Stimulated activated CD8-positive, alpha-beta memory T cell treated with anti-CD3 and anti-CD28 coated beads, Interleukin-12 subunit alpha, Interleukin-12 subunit beta, amount 100 ng/mL, for 24 hours (primary cell): ENCODE measurements around the gene LRRC34.
A peak's percentile ranks its signal among the peaks of the same experiment; 100 is the strongest.

Source experiments
- DNase-seq: peaks from one replicate; pipeline ENCODE4 v3.0.0-alpha.2; 2020; ENCODE audit errors: extremely low read depth

LRRC34 gene

DNA sequence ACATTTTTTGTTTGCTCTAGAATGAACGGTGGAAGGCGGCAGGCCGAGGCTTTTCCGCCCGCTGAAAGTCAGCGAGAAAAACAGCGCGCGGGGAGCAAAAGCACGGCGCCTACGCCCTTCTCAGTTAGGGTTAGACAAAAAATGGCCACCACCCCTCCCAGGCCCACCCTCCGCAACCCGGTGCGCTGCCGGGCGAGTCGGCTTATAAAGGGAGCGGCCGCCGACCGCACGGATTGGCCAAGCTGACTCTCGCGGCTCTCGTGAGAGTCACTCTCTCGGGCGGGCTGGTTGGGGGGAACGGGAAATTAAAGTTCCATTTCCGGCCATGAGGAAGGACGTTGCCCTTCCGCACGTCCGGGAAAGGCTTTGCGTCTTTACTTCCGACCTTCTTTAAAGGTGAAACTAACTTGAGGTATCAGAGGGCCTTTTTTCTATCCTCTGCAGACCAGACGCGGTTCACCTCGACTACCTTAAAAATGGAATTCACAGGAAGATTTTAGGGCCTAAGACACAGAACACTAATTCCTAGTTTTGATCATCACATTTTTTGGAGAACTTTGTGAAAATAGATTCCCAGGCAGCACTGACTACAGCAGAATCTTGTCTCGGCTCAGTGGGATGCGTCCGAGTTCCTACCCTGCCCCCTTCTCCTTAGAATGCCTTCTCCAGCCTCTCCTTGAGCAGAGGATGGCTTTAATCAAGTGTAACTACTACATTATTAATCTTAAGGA, 47.7 kb downstream of the LRRC34 start, which contains the start of gene TERC:
Gene TERC (minus strand): TSS at position 179 of the 731 bp plus-strand sequence.
- peak; percentile 81 for DNase-seq

- peak; percentile 28 for DNase-seq
These were observed 48.3 kb downstream of the LRRC34 start for GRCh38 chr3:169764312-169764881.

GRCh38 chr3:169760479-169760878, 52.2 kb downstream of the LRRC34 start:
- DNase-seq: no peak

GRCh38 chr3:169759256-169759655, 53.4 kb downstream of the LRRC34 start:
- DNase-seq: no peak

- DNase-seq: no peak
These were observed 54.2 kb downstream of the LRRC34 start for GRCh38 chr3:169758359-169758994.

DNA sequence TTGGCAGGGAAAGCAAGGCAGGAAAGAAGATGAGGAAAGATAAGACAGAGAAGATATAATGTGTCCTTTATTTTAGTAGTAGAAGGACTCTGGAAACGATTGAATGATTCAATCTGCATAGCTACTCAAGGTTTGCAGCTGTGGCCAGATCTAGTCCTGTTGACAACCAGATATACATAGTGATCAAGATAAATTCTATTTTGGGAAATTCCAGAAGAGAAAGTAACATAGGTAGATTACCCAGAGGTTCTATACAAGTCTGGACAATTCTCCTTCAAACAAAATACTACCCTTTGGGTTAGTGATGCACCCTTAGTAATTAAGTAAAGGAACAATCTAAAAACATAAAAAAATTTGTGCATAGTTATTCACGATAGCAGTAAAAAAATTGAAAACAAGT, 57.2 kb downstream of the LRRC34 start:
- DNase-seq: no peak

- DNase-seq: no peak
These were observed 58.0 kb downstream of the LRRC34 start for GRCh38 chr3:169754711-169755110.

- DNase-seq: no peak
These were observed 60.8 kb downstream of the LRRC34 start for GRCh38 chr3:169751875-169752274.

DNA sequence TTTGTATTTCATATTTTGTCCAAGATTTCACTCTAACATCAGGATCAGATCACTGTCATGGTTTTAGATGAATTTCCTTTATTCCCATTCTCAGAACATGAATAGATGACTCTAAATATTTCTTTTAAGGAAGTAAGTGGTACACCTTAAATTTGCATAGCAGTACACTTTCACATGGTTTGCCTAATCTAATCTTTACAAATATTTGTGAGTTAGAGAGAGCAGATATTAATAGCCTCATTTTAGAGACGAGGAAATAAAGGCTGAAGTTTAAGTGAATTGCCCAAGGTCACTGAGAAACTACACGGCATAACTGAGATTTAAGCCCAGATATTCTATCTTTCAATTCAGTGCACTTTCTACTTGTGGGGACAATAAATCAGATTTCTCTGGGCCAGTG, 62.0 kb downstream of the LRRC34 start:
- no peak for DNase-seq

GRCh38 chr3:169748670-169749069, 64.0 kb downstream of the LRRC34 start:
- DNase-seq: no peak

DNA sequence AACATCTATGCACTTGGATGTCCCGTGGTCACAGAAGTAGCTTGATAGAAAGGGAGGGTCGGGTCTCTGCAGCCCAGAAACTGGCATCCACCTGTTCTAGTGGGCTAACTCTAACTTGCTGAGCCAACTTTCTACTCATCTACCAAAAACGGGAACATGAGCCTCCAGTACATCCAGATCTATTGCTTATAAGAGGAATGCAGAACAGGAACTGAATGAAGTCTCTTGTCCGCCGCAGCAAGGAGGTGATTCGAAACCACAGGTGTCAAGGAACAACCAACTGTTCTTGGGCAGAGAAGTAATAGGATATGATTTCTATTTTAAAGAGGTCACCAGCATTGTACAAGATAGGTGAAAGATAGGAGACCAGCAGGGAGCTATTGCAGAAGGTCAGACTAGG, 65.8 kb downstream of the LRRC34 start:
- DNase-seq: no peak

DNA sequence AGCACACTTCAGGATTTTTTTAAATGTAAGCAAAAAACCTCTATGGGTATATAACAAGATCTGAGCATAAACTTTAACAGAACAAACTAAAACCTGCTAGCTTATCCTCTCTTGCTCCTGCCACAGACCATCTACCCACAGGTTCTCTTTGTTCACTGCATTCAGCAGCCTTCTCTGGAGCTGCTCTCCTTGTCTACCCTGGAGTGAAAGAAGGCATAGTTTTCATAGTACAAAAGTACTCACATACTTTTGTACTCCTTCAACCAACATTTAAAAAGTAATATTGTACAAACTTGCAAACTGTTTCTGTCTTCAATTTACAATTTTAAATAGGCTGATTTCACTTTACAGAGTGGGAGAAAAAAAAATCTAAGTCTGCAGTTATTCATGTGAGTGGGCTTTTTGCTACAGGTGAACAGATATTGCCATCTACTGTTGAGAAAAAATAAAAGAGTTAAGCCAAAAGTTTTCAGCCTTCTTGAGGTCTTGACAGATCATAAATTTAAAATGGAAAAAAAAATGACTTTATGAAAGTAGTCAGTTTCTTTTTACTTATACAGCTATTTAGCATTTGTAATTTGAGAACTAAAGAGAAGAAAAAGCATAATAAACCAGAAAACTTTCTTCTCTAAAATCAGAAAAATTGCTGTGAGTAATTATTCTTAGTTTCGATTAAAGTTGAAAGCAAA, 68.2 kb downstream of the LRRC34 start:
- DNase-seq: no peak
